Measurements from ENCODE around the gene DLEC1. TPM values are rescaled to one million over a fixed set of nuclear protein-coding genes. Genes with fewer than 3 reads are reported as not detected.

Gene DLEC1
- total and polyA plus RNA-seq, 3 experiments from 2014 or later: 0.56 to 1.3 (median 1.0) TPM

DNA sequence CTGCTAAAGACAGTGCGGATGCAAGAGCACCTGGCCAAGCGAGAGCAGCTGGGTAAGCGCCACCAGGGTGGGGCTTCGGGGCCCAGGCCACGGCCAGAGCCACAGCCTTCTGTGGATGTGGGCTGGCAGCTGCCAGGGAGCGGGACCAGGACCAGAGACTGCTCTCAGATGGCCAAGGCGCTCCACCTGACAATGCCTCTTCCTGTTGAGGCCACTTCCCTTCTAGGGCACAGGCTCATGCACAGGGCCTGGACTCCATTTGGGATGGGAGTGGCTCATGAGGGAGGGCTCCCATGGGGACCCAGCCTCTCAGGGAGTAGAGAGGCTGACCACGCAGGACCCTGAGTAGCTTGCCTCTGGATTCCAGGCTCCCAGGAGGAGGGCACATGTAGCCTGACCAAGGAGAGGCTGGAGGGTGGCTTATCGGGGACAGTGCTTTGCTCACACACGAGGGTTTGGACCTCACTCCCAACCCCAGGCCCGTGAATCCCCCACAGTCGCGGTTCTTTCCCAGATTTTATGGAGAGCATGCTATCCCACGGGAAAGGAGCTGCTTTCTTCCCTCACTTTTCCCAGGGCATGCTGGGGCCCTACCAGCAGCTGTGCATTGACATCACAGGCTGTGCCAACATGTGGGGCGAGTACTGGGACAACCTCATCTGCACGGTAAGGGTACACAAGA, 72.8 kb downstream of the DLEC1 start:
- Mint-ChIP-seq H3K36me3 (peaks cover 0 to 4% (median 0%) of the 10 kb centered on the region in 3 donors), H3K27me3 (no peaks in the 10 kb centered on the region), H3K9me3 (no peaks in the 10 kb centered on the region), H3K27ac (no peak overlapping the region), H3K4me1 (no peaks in the 10 kb centered on the region), H3K4me3 (no peak overlapping the region)
- H3K27me3 ChIP-seq (ENCODE audit: insufficient read depth, low read length, poor library complexity, severe bottlenecking): no peaks in the 10 kb centered on the region
- no peak for DNase-seq
- no peak overlapping the region for H3K27ac ChIP-seq (ENCODE audit: low read depth, low read length)
- no peaks in the 10 kb centered on the region for H3K9me3 ChIP-seq (ENCODE audit: low read length)
- no peaks in the 10 kb centered on the region for H3K36me3 ChIP-seq (ENCODE audit: insufficient read depth, low read length)
- POLR2A ChIA-PET: no interaction called here
- CTCF ChIA-PET: interaction anchor here (1.2 to 1.6 kb wide), 2 partner anchors 17 to 235 kb away, joined by 3 to 4 read pairs; partner anchors contain the start of gene XYLB
- H3K4me3 ChIP-seq (ENCODE audit: low read length): no peak overlapping the region
- H3K4me1 ChIP-seq (ENCODE audit: insufficient read depth, low read length): no peaks in the 10 kb centered on the region

DNA sequence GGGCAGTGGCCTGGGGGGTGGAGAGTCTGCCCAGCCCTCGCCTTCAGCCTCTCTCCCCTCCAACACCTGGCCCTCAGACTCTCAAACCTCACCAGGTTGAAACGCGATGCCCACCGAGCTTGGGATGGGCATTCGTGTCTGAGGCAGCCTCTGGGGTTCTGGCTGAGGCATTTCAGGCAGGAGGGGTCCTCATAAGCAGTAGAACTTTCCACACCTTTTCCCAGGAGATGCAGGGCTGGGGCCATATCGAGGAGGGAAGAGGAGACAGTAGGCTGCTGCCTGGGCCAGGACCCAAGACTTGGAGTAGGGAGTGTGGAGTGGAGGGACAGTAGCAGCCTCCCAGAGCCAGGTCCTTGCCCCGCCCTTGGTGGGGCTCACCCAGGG, 73.4 kb downstream of the DLEC1 start:
- Histone ChIP-seq H3K9me3 (ENCODE audit: low read length) (no peaks in the 10 kb centered on the region), H3K36me3 (ENCODE audit: insufficient read depth, low read length) (no peaks in the 10 kb centered on the region), H3K4me3 (ENCODE audit: low read length) (no peak overlapping the region), H3K4me1 (ENCODE audit: insufficient read depth, low read length) (no peaks in the 10 kb centered on the region), H3K27me3 (ENCODE audit: insufficient read depth, low read length, poor library complexity, severe bottlenecking) (no peaks in the 10 kb centered on the region), H3K27ac (ENCODE audit: low read depth, low read length) (no peak overlapping the region)
- DNase-seq: no peak
- Mint-ChIP-seq H3K4me3 (no peak overlapping the region), H3K27ac (no peak overlapping the region), H3K4me1 (no peaks in the 10 kb centered on the region), H3K9me3 (no peaks in the 10 kb centered on the region), H3K36me3 (peaks cover 0 to 3% (median 0%) of the 10 kb centered on the region in 3 donors), H3K27me3 (no peaks in the 10 kb centered on the region)
- ChIA-PET CTCF (interaction anchor here (1.2 to 1.6 kb wide), 2 partner anchors 17 to 234 kb away, joined by 3 to 4 read pairs; partner anchors contain the start of gene XYLB), POLR2A (no interaction called here)

DNA sequence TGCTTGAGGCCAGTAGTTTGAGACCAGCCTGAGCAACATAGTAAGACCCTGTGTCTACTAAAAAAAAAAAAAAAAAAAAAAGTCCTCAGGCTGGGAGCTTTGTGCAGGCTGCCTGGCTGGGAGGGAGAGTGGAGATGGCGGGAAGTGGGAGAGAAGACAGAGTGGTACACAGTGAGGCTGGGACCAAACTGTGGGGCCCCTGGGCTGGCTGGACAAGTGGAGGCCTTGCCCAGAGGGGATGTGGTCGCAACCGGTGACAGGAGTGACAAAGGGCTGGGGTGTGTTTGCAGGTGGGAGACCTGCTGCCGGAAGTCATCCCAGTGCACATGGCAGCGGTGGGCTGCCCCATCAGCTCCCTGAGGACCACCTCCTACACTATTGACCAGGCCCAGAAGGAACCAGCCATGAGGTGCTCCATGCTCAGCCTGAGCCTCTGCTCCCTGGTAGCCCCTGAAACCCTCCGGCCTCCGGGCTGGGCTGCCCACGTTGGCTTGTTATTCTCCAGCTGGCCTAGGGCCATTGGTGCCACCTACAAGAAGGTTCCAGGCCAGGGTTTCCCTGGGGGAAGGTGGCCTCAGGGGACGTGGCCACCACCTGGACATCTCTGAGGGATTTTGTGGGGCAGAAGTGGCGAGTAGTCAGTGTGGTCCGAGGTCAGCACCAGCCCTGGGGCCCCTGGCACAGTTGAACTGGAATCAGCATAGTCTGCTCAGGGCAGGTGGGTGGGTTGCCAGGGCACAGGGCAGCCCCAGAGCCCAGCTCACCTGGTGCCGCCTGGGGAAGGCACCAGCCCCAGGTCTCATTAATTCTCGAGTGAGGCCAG, 75.3 kb downstream of the DLEC1 start:
- Mint-ChIP-seq H3K4me3 (peak overlapping the region in 1 of 7 donors; percentile 30), H3K27me3 (no peaks in the 10 kb centered on the region), H3K9me3 (no peaks in the 10 kb centered on the region), H3K27ac (peak overlapping the region in 1 of 8 donors; percentile 79), H3K36me3 (peaks cover 0 to 7% (median 0%) of the 10 kb centered on the region in 3 donors), H3K4me1 (peaks cover 4 to 9% (median 5%) of the 10 kb centered on the region in 3 donors)
- Histone ChIP-seq H3K27me3 (ENCODE audit: insufficient read depth, low read length, poor library complexity, severe bottlenecking) (no peaks in the 10 kb centered on the region), H3K9me3 (ENCODE audit: low read length) (no peaks in the 10 kb centered on the region), H3K36me3 (ENCODE audit: insufficient read depth, low read length) (no peaks in the 10 kb centered on the region), H3K4me1 (ENCODE audit: insufficient read depth, low read length) (no peaks in the 10 kb centered on the region), H3K27ac (ENCODE audit: low read depth, low read length) (no peak overlapping the region), H3K4me3 (ENCODE audit: low read length) (no peak overlapping the region)
- ChIA-PET CTCF (no interaction called here), POLR2A (no interaction called here)
- no peak for DNase-seq

DNA sequence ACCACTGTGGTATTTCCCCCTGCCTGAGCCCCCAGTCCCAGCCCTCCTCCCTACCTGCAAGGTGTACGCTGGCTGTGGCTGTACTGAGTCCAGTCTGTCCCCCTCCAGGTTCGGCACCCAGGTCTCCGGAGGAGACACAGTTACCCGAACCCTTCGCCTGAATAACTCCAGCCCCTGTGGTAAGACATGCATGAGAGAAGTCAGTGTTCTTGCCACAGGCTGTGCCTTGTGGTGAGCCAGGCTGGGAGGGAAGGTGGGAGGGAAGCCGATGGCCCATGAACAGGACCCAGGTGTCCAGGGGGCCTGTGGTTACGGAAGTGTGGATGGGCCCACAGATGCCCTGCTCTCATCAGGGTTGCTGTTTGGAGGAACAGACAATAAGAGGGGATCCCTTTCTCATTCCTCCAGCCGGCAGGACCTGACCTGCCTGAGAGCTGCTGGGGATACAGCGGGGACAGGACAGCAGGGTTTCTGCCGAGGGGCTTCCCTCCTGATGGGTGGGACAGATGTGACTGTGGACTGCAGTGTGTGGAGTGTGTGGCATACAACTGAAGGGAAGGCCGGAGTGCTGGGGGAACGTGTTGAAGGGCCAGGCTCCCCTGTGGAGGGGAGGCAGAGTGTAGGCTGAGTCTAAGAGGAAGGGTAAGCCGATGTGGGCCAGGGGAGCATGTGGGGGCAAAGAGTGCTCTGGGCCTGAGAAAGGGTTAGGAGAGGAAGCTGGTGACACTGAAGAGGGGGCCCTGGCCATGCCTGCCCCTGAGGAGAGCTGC, 76.1 kb downstream of the DLEC1 start:
- Mint-ChIP-seq H3K4me1 (peaks cover 4 to 11% (median 5%) of the 10 kb centered on the region in 3 donors), H3K9me3 (no peaks in the 10 kb centered on the region), H3K27ac (peak overlapping the region in 2 of 8 donors; percentile 66 to 69), H3K4me3 (no peak overlapping the region), H3K36me3 (peaks cover 0 to 11% (median 0%) of the 10 kb centered on the region in 3 donors), H3K27me3 (no peaks in the 10 kb centered on the region)
- POLR2A ChIA-PET: no interaction called here
- no peak for DNase-seq
- Histone ChIP-seq H3K27ac (ENCODE audit: low read depth, low read length) (no peak overlapping the region), H3K27me3 (ENCODE audit: insufficient read depth, low read length, poor library complexity, severe bottlenecking) (no peaks in the 10 kb centered on the region), H3K4me1 (ENCODE audit: insufficient read depth, low read length) (no peaks in the 10 kb centered on the region), H3K9me3 (ENCODE audit: low read length) (no peaks in the 10 kb centered on the region), H3K4me3 (ENCODE audit: low read length) (no peak overlapping the region), H3K36me3 (ENCODE audit: insufficient read depth, low read length) (no peaks in the 10 kb centered on the region)
- CTCF ChIA-PET: no interaction called here

DNA sequence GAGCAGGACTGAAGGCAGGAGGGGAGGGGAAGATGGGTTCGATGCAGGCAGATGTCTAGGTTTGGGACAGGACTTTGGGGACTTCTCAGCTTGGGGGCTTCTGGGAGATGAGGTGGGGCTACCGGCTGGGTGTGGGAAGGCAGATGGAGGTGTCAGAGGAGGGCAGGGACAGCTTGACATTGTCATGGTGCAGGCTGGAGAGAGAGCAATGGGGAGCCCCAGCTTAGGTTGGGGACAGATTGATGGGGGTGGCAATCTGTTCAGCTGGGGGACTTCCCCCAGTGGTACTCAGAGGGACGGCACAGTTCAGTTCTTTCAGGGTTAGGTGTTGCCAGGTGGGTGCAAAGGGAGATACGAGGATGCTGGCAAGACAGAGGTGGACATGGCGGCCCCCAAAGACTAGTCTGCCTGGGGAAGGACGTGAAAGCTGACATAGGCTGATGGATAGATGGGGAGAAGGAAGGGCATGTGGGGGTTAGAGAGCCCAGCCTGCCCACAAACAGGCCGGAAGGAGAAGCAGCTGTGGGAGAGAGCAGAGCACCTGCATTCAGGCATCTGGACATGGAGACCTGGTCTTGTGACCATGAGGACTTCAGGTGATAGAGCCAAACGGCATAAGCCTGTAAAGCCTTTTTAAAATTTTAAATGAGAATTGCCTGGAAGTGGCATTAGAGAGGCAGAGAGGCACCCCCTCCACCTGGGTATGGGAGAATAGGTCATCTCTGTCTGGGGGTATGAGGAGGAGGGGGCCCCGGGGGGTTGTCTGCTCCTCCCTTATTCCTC, 76.8 kb downstream of the DLEC1 start:
- H3K9me3 ChIP-seq (ENCODE audit: low read length): no peaks in the 10 kb centered on the region
- Mint-ChIP-seq H3K27me3 (no peaks in the 10 kb centered on the region), H3K27ac (peak overlapping the region in 4 of 8 donors; percentile 18 to 69 (median 64)), H3K36me3 (peaks cover 0 to 18% (median 0%) of the 10 kb centered on the region in 3 donors), H3K4me3 (no peak overlapping the region), H3K4me1 (peaks cover 4 to 11% (median 5%) of the 10 kb centered on the region in 3 donors), H3K9me3 (no peaks in the 10 kb centered on the region)
- H3K27me3 ChIP-seq (ENCODE audit: insufficient read depth, low read length, poor library complexity, severe bottlenecking): no peaks in the 10 kb centered on the region
- ChIA-PET POLR2A (no interaction called here), CTCF (interaction anchor here (0.7 to 5.6 kb wide), 4 partner anchors 21 to 231 kb away, joined by 3 to 31 read pairs (median 17); partner anchors contain the start of genes ACAA1 and XYLB)
- H3K4me1 ChIP-seq (ENCODE audit: insufficient read depth, low read length): no peaks in the 10 kb centered on the region
- H3K36me3 ChIP-seq (ENCODE audit: insufficient read depth, low read length): no peaks in the 10 kb centered on the region
- DNase-seq: no peak
- no peak overlapping the region for H3K4me3 ChIP-seq (ENCODE audit: low read length)
- H3K27ac ChIP-seq (ENCODE audit: low read depth, low read length): no peak overlapping the region

DNA sequence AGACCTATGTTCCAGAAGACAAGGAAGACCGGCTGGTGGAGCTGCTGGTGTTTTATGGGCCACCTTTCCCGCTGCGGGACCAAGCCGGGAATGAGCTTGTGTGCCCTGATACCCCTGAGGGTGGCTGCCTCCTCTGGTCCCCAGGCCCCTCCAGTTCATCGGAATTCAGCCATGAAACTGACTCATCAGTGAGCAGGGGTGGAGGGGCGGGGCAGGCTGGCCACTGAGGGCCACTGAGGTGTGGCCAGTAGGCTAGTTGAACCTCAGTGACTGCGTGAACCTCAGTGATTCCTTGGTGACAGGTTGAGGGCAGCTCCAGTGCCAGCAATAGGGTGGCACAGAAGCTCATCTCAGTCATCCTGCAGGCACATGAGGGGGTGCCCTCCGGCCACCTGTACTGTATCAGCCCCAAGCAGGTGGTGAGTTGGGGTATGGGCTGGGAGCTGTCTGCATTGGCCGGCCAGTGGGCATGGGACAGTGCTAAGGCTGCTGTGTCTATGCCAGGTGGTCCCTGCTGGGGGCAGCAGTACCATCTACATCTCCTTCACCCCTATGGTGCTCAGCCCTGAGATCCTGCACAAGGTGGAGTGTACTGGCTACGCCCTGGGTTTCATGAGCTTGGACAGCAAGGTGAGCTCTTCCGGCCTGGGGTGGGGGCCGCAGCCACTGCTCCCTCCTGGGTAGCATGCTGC, 77.6 kb downstream of the DLEC1 start:
- H3K27ac ChIP-seq (ENCODE audit: low read depth, low read length): no peak overlapping the region
- Mint-ChIP-seq H3K4me1 (peaks cover 4 to 11% (median 5%) of the 10 kb centered on the region in 3 donors), H3K4me3 (no peak overlapping the region), H3K27ac (no peak overlapping the region), H3K36me3 (peaks cover 0 to 23% (median 0%) of the 10 kb centered on the region in 3 donors), H3K9me3 (no peaks in the 10 kb centered on the region), H3K27me3 (no peaks in the 10 kb centered on the region)
- no peaks in the 10 kb centered on the region for H3K4me1 ChIP-seq (ENCODE audit: insufficient read depth, low read length)
- no peaks in the 10 kb centered on the region for H3K27me3 ChIP-seq (ENCODE audit: insufficient read depth, low read length, poor library complexity, severe bottlenecking)
- no peaks in the 10 kb centered on the region for H3K9me3 ChIP-seq (ENCODE audit: low read length)
- H3K36me3 ChIP-seq (ENCODE audit: insufficient read depth, low read length): no peaks in the 10 kb centered on the region
- H3K4me3 ChIP-seq (ENCODE audit: low read length): no peak overlapping the region
- CTCF ChIA-PET: interaction anchor here (0.7 to 5.6 kb wide), 10 partner anchors 9 to 363 kb away, joined by 3 to 31 read pairs (median 5); partner anchors contain the start of genes ACAA1 and XYLB
- POLR2A ChIA-PET: interaction anchor here (1.0 kb wide), 1 partner anchor 49 kb away, joined by 3 read pairs; the partner anchor contains the start of gene OXSR1
- DNase-seq: no peak
